Mesothelial cell of epicardium (in vitro differentiated cells): ENCODE measurements around the gene DPM1. TPM values are rescaled to one million over a fixed set of nuclear protein-coding genes. Genes with fewer than 3 reads are reported as not detected.

ENCODE experiments used
- DNase-seq, 2 experiments: peaks; one replicate each; pipeline ENCODE4 v3.0.0; 2021; ENCODE audit warnings: low spot score in 2 of 2; ENCODE audit not compliant: unreplicated experiment in 2 of 2
- H3K27ac Mint-ChIP-seq: 2 replicates; pipeline ENCODE4 v1.8.0; 2021; ENCODE audit warnings: mixed read lengths
- H3K27me3 Mint-ChIP-seq: 2 replicates; pipeline ENCODE4 v1.8.0; 2021; ENCODE audit warnings: low read depth, mixed read lengths
- H3K36me3 Mint-ChIP-seq: 2 replicates; pipeline ENCODE4 v1.8.0; 2021; ENCODE audit warnings: mixed read lengths
- H3K4me1 Mint-ChIP-seq: 2 replicates; pipeline ENCODE4 v1.8.0; 2021; ENCODE audit warnings: mixed read lengths
- H3K4me3 Mint-ChIP-seq: 2 replicates; pipeline ENCODE4 v1.8.0; 2021; ENCODE audit warnings: mild to moderate bottlenecking, moderate library complexity, mixed read lengths
- H3K9me3 Mint-ChIP-seq: 2 replicates; pipeline ENCODE4 v1.8.0; 2021; ENCODE audit warnings: mixed read lengths
- total RNA-seq: library from RNA; stranded (reverse); gene quantifications from 3 replicates; pipeline ENCODE4 v1.2.1, GENCODE V29; 2021
- TF ChIP-seq, protein P1 (sequence below): fragments of 200-600 bp; sonication (generic); IDR thresholded peaks from one replicate; pipeline ENCODE4 v1.5.0; 2021; ENCODE audit warnings: antibody characterized with exemption; ENCODE audit not compliant: unreplicated experiment

The DPM1 gene
- total RNA-seq, 1 donor from 2014 or later: 34.5 TPM

GRCh38 chr20:50932016-50932485 lies 26.3 kb downstream of the DPM1 start:
- H3K9me3 Mint-ChIP-seq: no peaks in the 10 kb centered on the region
- peaks cover 36% of the 10 kb centered on the region for H3K4me1 Mint-ChIP-seq
- H3K36me3 Mint-ChIP-seq: peaks cover 7% of the 10 kb centered on the region
- DNase-seq: no peak
- peak overlapping the region; percentile 43 for H3K4me3 Mint-ChIP-seq
- peak overlapping the region; percentile 89 for H3K27ac Mint-ChIP-seq
- H3K27me3 Mint-ChIP-seq: no peaks in the 10 kb centered on the region
- TF ChIP-seq, protein P1, sequence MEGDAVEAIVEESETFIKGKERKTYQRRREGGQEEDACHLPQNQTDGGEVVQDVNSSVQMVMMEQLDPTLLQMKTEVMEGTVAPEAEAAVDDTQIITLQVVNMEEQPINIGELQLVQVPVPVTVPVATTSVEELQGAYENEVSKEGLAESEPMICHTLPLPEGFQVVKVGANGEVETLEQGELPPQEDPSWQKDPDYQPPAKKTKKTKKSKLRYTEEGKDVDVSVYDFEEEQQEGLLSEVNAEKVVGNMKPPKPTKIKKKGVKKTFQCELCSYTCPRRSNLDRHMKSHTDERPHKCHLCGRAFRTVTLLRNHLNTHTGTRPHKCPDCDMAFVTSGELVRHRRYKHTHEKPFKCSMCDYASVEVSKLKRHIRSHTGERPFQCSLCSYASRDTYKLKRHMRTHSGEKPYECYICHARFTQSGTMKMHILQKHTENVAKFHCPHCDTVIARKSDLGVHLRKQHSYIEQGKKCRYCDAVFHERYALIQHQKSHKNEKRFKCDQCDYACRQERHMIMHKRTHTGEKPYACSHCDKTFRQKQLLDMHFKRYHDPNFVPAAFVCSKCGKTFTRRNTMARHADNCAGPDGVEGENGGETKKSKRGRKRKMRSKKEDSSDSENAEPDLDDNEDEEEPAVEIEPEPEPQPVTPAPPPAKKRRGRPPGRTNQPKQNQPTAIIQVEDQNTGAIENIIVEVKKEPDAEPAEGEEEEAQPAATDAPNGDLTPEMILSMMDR: no peak

- Mint-ChIP-seq H3K9me3 (no peaks in the 10 kb centered on the region), H3K4me1 (peaks cover 40% of the 10 kb centered on the region), H3K4me3 (peak within 1 kb of the TSS; percentile 89), H3K27ac (peak within 1 kb of the TSS; percentile 99), H3K27me3 (no peaks in the 10 kb centered on the region), H3K36me3 (peaks cover 3% of the 10 kb centered on the region)
- TF ChIP-seq, protein P1: peak; percentile 68
- peak; percentile 85 to 92 for DNase-seq
Measured at GRCh38 chr20:50931306-50932015, 26.9 kb downstream of the DPM1 start, which contains the start of gene ADNP. Gene ADNP (minus strand): TSS chr20:50931437. CDS start chr20:50903996, 27,441 bp downstream.

GRCh38 chr20:50930976-50931305 lies 27.4 kb downstream of the DPM1 start:
- peak overlapping the region; percentile 95 for H3K27ac Mint-ChIP-seq
- TF ChIP-seq, protein P1: no peak
- peaks cover 43% of the 10 kb centered on the region for H3K4me1 Mint-ChIP-seq
- peaks cover 2% of the 10 kb centered on the region for H3K36me3 Mint-ChIP-seq
- no peaks in the 10 kb centered on the region for H3K27me3 Mint-ChIP-seq
- no peak for DNase-seq
- peak overlapping the region; percentile 78 for H3K4me3 Mint-ChIP-seq
- H3K9me3 Mint-ChIP-seq: no peaks in the 10 kb centered on the region

GRCh38 chr20:50930139-50930975 lies 28.0 kb downstream of the DPM1 start:
- Mint-ChIP-seq H3K27ac (peak overlapping the region; percentile 94), H3K9me3 (no peaks in the 10 kb centered on the region), H3K27me3 (no peaks in the 10 kb centered on the region), H3K36me3 (peaks cover 2% of the 10 kb centered on the region), H3K4me1 (peaks cover 49% of the 10 kb centered on the region), H3K4me3 (peak overlapping the region; percentile 89)
- DNase-seq: peak; percentile 29 to 51
- TF ChIP-seq, protein P1: no peak

GRCh38 chr20:50929299-50930138 lies 28.8 kb downstream of the DPM1 start:
- Mint-ChIP-seq H3K27ac (peak overlapping the region; percentile 94), H3K36me3 (no peaks in the 10 kb centered on the region), H3K27me3 (no peaks in the 10 kb centered on the region), H3K4me3 (peak overlapping the region; percentile 89), H3K9me3 (no peaks in the 10 kb centered on the region), H3K4me1 (peaks cover 56% of the 10 kb centered on the region)
- peak; percentile 83 to 89 for DNase-seq
- TF ChIP-seq, protein P1: peak; percentile 64
